ENCODE measurements around the gene FBXO9.

DNA sequence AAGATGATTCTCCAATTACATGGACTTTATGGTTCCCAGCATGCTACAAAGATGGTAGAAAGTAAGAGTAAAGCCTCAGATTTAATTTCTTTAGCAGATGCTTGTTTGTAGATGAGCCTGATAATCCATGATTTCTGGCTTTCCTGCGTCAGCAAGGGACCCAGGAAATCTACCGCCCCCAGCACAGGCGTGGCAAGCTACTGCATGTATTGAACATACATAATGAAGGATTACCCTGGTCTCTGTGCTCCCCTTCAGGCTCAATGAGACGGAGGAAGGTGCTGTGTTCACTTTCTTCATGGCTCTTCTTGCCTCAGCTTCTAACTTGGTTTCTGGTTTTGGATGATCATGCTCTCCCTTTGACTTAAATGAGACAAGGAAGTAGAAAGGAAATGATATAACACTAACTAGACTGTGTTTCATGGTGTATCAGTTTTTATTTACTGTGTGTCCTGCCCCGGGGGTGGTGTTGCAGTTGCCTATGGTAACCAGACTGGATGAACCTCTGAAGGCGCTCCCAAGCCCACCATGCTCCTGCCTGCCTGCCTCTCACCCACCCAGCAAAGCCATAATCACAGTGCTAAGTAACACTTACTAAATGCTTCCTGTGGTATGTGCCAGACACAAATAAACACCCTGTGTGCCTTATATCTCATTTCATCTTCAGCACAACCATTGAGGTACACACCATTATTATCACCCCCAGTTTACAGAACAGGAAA lies 65.5 kb downstream of the FBXO9 start:
- TF ChIP-seq, protein P1, sequence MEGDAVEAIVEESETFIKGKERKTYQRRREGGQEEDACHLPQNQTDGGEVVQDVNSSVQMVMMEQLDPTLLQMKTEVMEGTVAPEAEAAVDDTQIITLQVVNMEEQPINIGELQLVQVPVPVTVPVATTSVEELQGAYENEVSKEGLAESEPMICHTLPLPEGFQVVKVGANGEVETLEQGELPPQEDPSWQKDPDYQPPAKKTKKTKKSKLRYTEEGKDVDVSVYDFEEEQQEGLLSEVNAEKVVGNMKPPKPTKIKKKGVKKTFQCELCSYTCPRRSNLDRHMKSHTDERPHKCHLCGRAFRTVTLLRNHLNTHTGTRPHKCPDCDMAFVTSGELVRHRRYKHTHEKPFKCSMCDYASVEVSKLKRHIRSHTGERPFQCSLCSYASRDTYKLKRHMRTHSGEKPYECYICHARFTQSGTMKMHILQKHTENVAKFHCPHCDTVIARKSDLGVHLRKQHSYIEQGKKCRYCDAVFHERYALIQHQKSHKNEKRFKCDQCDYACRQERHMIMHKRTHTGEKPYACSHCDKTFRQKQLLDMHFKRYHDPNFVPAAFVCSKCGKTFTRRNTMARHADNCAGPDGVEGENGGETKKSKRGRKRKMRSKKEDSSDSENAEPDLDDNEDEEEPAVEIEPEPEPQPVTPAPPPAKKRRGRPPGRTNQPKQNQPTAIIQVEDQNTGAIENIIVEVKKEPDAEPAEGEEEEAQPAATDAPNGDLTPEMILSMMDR (IDR thresholded peaks at IDR 0.05; ENCODE audit: low read depth, low read length) = no peak
- no peak for TF ChIP-seq EZH2phosphoT487 (IDR thresholded peaks at IDR 0.05; ENCODE audit: low read depth)
